ENCODE results near the gene TFE3.

TFE3 gene

DNA sequence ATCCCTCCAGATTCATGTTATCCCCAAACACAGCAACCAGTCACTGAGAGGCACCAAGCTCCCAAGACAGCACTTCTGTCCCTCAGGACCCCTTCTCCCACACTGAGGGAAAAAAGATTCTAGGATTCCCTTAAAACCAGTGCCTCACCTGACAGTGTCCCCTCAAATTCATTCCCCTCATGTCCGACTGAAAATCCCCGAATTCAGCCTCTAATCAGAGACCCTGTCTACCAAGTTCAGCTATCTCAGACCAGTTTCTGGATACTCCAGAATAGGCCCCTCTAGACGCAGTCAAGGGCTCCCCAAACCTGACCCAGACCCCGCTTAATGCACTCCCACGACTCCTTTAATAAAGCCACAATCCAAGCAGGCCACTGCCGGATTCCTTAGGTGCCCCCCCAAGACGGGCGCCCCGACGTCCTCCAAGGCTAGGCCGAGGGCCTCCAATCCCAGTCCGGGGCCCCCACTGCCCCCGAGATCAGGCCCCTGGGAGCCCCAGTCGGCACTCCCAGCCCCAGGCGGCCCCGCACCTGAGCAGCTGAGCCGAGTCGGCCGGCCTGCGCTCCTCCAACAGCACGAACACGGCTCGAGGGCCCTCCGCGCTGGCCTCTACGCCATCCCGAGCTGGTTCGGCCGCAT, 457 bp downstream of the TFE3 start:
- H3K27ac ChIP-seq: peak overlapping the region; percentile 97
- TF ChIP-seq ZFX (IDR thresholded peaks at IDR 0.05): peak; percentile 72
- TF ChIP-seq, protein P1, sequence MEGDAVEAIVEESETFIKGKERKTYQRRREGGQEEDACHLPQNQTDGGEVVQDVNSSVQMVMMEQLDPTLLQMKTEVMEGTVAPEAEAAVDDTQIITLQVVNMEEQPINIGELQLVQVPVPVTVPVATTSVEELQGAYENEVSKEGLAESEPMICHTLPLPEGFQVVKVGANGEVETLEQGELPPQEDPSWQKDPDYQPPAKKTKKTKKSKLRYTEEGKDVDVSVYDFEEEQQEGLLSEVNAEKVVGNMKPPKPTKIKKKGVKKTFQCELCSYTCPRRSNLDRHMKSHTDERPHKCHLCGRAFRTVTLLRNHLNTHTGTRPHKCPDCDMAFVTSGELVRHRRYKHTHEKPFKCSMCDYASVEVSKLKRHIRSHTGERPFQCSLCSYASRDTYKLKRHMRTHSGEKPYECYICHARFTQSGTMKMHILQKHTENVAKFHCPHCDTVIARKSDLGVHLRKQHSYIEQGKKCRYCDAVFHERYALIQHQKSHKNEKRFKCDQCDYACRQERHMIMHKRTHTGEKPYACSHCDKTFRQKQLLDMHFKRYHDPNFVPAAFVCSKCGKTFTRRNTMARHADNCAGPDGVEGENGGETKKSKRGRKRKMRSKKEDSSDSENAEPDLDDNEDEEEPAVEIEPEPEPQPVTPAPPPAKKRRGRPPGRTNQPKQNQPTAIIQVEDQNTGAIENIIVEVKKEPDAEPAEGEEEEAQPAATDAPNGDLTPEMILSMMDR (conservative IDR thresholded peaks at IDR 0.05): no peak

- H3K27ac ChIP-seq: peak overlapping the region; percentile 97
- TF ChIP-seq, protein P1 (conservative IDR thresholded peaks at IDR 0.05): no peak
- no peak for TF ChIP-seq ZFX (IDR thresholded peaks at IDR 0.05)
These were observed 1.2 kb downstream of the TFE3 start for GRCh38 chrX:49041744-49042580.

- no peak for TF ChIP-seq ZFX (IDR thresholded peaks at IDR 0.05)
- TF ChIP-seq, protein P1 (conservative IDR thresholded peaks at IDR 0.05): no peak
- H3K27ac ChIP-seq: peak overlapping the region; percentile 19
These were observed 2.7 kb downstream of the TFE3 start for GRCh38 chrX:49040376-49040955.

GRCh38 chrX:49039598-49040375, 3.4 kb downstream of the TFE3 start:
- TF ChIP-seq, protein P1 (conservative IDR thresholded peaks at IDR 0.05): no peak
- no peak for TF ChIP-seq ZFX (IDR thresholded peaks at IDR 0.05)

GRCh38 chrX:49037883-49038475, 5.2 kb downstream of the TFE3 start:
- H3K27ac ChIP-seq: no peak overlapping the region
- TF ChIP-seq, protein P1 (conservative IDR thresholded peaks at IDR 0.05): no peak
- no peak for TF ChIP-seq ZFX (IDR thresholded peaks at IDR 0.05)

More at GRCh38 chrX:49039598-49040375, 3.4 kb downstream of the TFE3 start:
- peak overlapping the region; percentile 19 for H3K27ac ChIP-seq

- TF ChIP-seq ZFX (IDR thresholded peaks at IDR 0.05): no peak
- TF ChIP-seq, protein P1 (conservative IDR thresholded peaks at IDR 0.05): no peak
These were observed 12.9 kb downstream of the TFE3 start for GRCh38 chrX:49030283-49030682.

More at GRCh38 chrX:49030283-49030682, 12.9 kb downstream of the TFE3 start:
- no peak overlapping the region for H3K27ac ChIP-seq

All from C4-2B (cell line).